SU-DHL-6 (cell line): ENCODE data around the gene CERKL.

ENCODE experiments used
- H2AFZ ChIP-seq: fragments of 200-600 bp; sonication (generic); 2 replicates; pipeline ENCODE4 v1.6.1; 2014; ENCODE audit warnings: low read depth, mild to moderate bottlenecking, moderate library complexity, mixed read lengths, antibody characterized with exemption, low read length; ENCODE audit not compliant: severe bottlenecking
- H3F3A ChIP-seq: fragments of 200-600 bp; shearing (Covaris generic); 2 replicates; pipeline ENCODE4 v1.6.0; 2016; ENCODE audit warnings: antibody characterized with exemption, mild to moderate bottlenecking; ENCODE audit not compliant: insufficient read depth
- H3K27ac ChIP-seq: fragments of 200-600 bp; sonication (generic); 2 replicates; pipeline ENCODE4 v1.5.1; 2016; ENCODE audit warnings: low read depth, mild to moderate bottlenecking, low read length, moderate library complexity, mixed read lengths
- H3K27me3 ChIP-seq: fragments of 200-600 bp; sonication (generic), shearing (Covaris generic); 2 replicates; pipeline ENCODE4 v1.6.0; 2014; ENCODE audit warnings: mild to moderate bottlenecking, low read length
- H3K36me3 ChIP-seq: fragments of 200-600 bp; sonication (generic); 2 replicates; pipeline ENCODE4 v1.6.1; 2014; ENCODE audit warnings: mild to moderate bottlenecking, low read length, mixed read lengths
- H3K4me2 ChIP-seq: fragments of 300-600, 200-600 bp; shearing (Covaris generic), sonication (generic); 2 replicates; pipeline ENCODE4 v1.6.0; 2014; ENCODE audit warnings: low read length, low read depth, mild to moderate bottlenecking; ENCODE audit not compliant: poor library complexity, severe bottlenecking
- H3K4me3 ChIP-seq: fragments of 200-600 bp; sonication (generic); 2 replicates; pipeline ENCODE4 v1.5.1; 2014; ENCODE audit warnings: antibody characterized with exemption, low read length, mild to moderate bottlenecking, mixed read lengths; ENCODE audit not compliant: insufficient read depth, poor library complexity, severe bottlenecking
- H3K79me2 ChIP-seq: fragments of 200-600 bp; sonication (generic); 2 replicates; pipeline ENCODE4 v1.6.1; 2014; ENCODE audit warnings: mild to moderate bottlenecking, low read length, moderate library complexity; ENCODE audit not compliant: insufficient read depth
- H3K9ac ChIP-seq: fragments of 200-600 bp; sonication (generic); 2 replicates; pipeline ENCODE4 v1.7.0; 2014; ENCODE audit warnings: mild to moderate bottlenecking, low read length
- H3K9me2 ChIP-seq: fragments of 200-600 bp; sonication (generic); replicated peaks from 2 replicates; pipeline ENCODE4 v1.6.1; 2014; ENCODE audit warnings: low read length; ENCODE audit not compliant: insufficient read depth
- H3K9me3 ChIP-seq: fragments of 200-600 bp; sonication (generic); 2 replicates; pipeline ENCODE4 v1.6.1; 2014; ENCODE audit warnings: low read length, mixed read lengths; ENCODE audit not compliant: insufficient read depth
- H4K20me1 ChIP-seq: fragments of 200-600 bp; sonication (generic); 2 replicates; pipeline ENCODE4 v1.6.1; 2014; ENCODE audit warnings: low read depth, mild to moderate bottlenecking, antibody characterized with exemption, low read length, moderate library complexity, mixed read lengths
- CTCF ChIP-seq: fragments of 200-600 bp; sonication (generic); IDR thresholded peaks from one replicate; pipeline ENCODE4 v1.5.1; 2017; ENCODE audit warnings: antibody characterized with exemption, mild to moderate bottlenecking, low read length, moderate library complexity; ENCODE audit not compliant: insufficient read depth, poor library complexity, severe bottlenecking
- EZH2phosphoT487 ChIP-seq: fragments of 200-600 bp; sonication (generic), shearing (Covaris generic); conservative IDR thresholded peaks from 2 replicates; pipeline ENCODE4 v1.6.1; 2018; ENCODE audit warnings: mild to moderate bottlenecking, antibody characterized with exemption, low read length, moderate library complexity, mixed read lengths

The CERKL gene

GRCh38 chr2:181570059-181570458, 86.8 kb downstream of the CERKL start:
- no peak overlapping the region for H3K4me2 ChIP-seq
- no peaks in the 10 kb centered on the region for H3K27me3 ChIP-seq
- H3F3A ChIP-seq, result no peaks in the 10 kb centered on the region
- H3K9ac ChIP-seq, result no peak overlapping the region
- H2AFZ ChIP-seq, result no peak overlapping the region
- H3K9me3 ChIP-seq, result no peaks in the 10 kb centered on the region
- no peak overlapping the region for H3K4me3 ChIP-seq
- no peak overlapping the region for H3K27ac ChIP-seq
- TF ChIP-seq CTCF (no peak), EZH2phosphoT487 (no peak)
- H3K79me2 ChIP-seq, result no peaks in the 10 kb centered on the region
- no peaks in the 10 kb centered on the region for H3K36me3 ChIP-seq
- no peaks in the 10 kb centered on the region for H4K20me1 ChIP-seq
- no peaks in the 10 kb centered on the region for H3K9me2 ChIP-seq

GRCh38 chr2:181566334-181567032, 90.4 kb downstream of the CERKL start:
- no peak overlapping the region for H3K9ac ChIP-seq
- TF ChIP-seq EZH2phosphoT487 (no peak), CTCF (no peak)
- no peaks in the 10 kb centered on the region for H3K9me3 ChIP-seq
- no peak overlapping the region for H3K4me3 ChIP-seq
- H3K4me2 ChIP-seq, result no peak overlapping the region
- H3K27me3 ChIP-seq, result no peaks in the 10 kb centered on the region
- no peak overlapping the region for H3K27ac ChIP-seq
- no peaks in the 10 kb centered on the region for H3F3A ChIP-seq
- H4K20me1 ChIP-seq, result no peaks in the 10 kb centered on the region
- H3K36me3 ChIP-seq, result no peaks in the 10 kb centered on the region
- no peaks in the 10 kb centered on the region for H3K9me2 ChIP-seq
- no peak overlapping the region for H2AFZ ChIP-seq
- H3K79me2 ChIP-seq, result no peaks in the 10 kb centered on the region

GRCh38 chr2:181563101-181563692, 93.7 kb downstream of the CERKL start:
- no peak overlapping the region for H3K9ac ChIP-seq
- no peak for TF ChIP-seq EZH2phosphoT487
- TF ChIP-seq CTCF, result no peak
- H3F3A ChIP-seq, result no peaks in the 10 kb centered on the region
- no peaks in the 10 kb centered on the region for H3K79me2 ChIP-seq
- no peak overlapping the region for H3K27ac ChIP-seq
- H3K36me3 ChIP-seq, result no peaks in the 10 kb centered on the region
- no peaks in the 10 kb centered on the region for H3K9me2 ChIP-seq
- H3K27me3 ChIP-seq, result no peaks in the 10 kb centered on the region
- no peaks in the 10 kb centered on the region for H4K20me1 ChIP-seq
- no peak overlapping the region for H3K4me2 ChIP-seq
- H3K9me3 ChIP-seq, result no peaks in the 10 kb centered on the region
- no peak overlapping the region for H2AFZ ChIP-seq
- H3K4me3 ChIP-seq, result no peak overlapping the region
